ENCODE measurements around the gene NFATC1. TPM values are rescaled to one million over a fixed set of nuclear protein-coding genes. Genes with fewer than 3 reads are reported as not detected.
"Not testable (repeated sequence)": the region's sequence is repeated elsewhere in the genome, so short reads cannot be mapped to it uniquely, and the experiment has no call there.

Gene NFATC1
- total and polyA plus RNA-seq, 7 experiments from 2014 or later = 27.1 to 87.2 (median 53.4) TPM

DNA sequence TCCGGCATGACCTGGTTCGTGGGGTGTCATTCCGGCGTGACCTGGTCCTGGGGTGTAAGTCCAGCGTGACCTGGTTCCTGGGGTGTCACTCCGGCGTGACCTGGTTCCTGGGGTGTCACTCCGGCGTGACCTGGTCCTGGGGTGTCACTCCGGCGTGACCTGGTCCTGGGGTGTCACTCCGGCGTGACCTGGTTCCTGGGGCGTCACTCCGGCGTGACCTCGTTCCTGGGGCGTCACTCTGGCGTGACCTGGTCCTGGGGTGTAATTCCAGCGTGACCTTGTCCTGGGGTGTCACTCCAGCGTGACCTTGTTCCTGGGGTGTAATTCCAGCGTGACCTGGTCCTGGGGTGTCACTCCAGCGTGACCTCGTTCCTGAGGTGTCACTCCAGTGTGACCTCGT lies 87.7 kb downstream of the NFATC1 start:
- H3K4me3 ChIP-seq (ENCODE audit: low read length); H3K36me3 Mint-ChIP-seq; POLR2A ChIA-PET; ATAC-seq; H3K27me3 Mint-ChIP-seq; H3K4me3 Mint-ChIP-seq; CTCF ChIA-PET; H3K9me3 Mint-ChIP-seq; H3K27ac ChIP-seq (ENCODE audit: low read depth, low read length); DNase-seq; H3K27ac Mint-ChIP-seq; H3K4me1 ChIP-seq (ENCODE audit: control insufficient read depth in 2 of 2, insufficient read depth in 2 of 2, low read length in 2 of 2); H3K9me3 ChIP-seq (ENCODE audit: control insufficient read depth in 2 of 3, low read length in 3 of 3); intact Hi-C loops (cut with micrococcal nuclease); H3K27me3 ChIP-seq (ENCODE audit: control insufficient read depth in 2 of 2, insufficient read depth in 2 of 2, low read length in 2 of 2): not testable (repeated sequence)
- peaks cover 2 to 13% (median 10%) of the 10 kb centered on the region in 7 donors for H3K4me1 Mint-ChIP-seq
- H3K36me3 ChIP-seq (ENCODE audit: control insufficient read depth in 2 of 3, insufficient read depth in 3 of 3, low read length in 3 of 3) = peaks cover 0 to 66% (median 22%) of the 10 kb centered on the region in 3 experiments

DNA sequence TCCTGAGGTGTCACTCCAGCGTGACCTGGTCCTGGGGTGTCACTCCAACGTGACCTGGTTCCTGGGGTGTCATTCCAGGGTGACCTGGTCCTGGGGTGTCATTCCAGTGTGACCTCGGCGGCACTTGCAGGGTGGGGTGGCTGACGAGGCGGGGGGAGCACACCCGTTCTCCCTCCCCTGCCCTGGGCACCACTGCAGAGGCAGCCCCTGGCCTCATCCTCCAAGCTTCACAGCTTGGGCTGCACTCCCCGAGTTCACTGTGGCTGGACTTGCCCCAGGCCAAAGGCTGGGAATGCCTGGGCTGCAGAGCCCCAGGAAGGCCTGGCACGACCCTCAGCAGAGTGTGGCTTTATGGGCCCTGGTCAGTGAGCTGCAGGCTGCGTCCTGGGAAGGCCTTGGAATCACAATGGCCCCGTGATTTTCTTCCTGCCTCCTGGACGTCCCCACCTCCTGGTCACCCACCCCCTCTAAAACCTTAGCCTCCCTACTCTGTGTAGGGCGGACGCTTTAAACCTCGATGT lies 88.3 kb downstream of the NFATC1 start:
- peaks cover 0 to 69% (median 22%) of the 10 kb centered on the region in 3 experiments for H3K36me3 ChIP-seq (ENCODE audit: control insufficient read depth in 2 of 3, insufficient read depth in 3 of 3, low read length in 3 of 3)
- peak overlapping the region in 1 of 9 donors; percentile 54 for H3K27ac Mint-ChIP-seq

GRCh38 chr18:79484661-79485621 lies 89.2 kb downstream of the NFATC1 start:
- Mint-ChIP-seq H3K36me3 (peaks cover 0 to 12% (median 0%) of the 10 kb centered on the region in 5 donors), H3K4me3 (no peak overlapping the region), H3K4me1 (peaks cover 0 to 6% (median 0%) of the 10 kb centered on the region in 7 donors), H3K9me3 (peaks cover 0 to under 1% (median 0%) of the 10 kb centered on the region in 11 donors), H3K27ac (peak overlapping the region in 2 of 9 donors; percentile 51 to 54), H3K27me3 (no peaks in the 10 kb centered on the region)
- no peaks in the 10 kb centered on the region for H3K4me1 ChIP-seq (ENCODE audit: control insufficient read depth in 2 of 2, insufficient read depth in 2 of 2, low read length in 2 of 2)
- no peaks in the 10 kb centered on the region for H3K27me3 ChIP-seq (ENCODE audit: control insufficient read depth in 2 of 2, insufficient read depth in 2 of 2, low read length in 2 of 2)
- DNase-seq (peak in 1 of 9 donors; percentile 1), ATAC-seq (no peak)
- CTCF ChIA-PET = no interaction called here
- H3K9me3 ChIP-seq (ENCODE audit: control insufficient read depth in 2 of 3, low read length in 3 of 3) = no peaks in the 10 kb centered on the region
- H3K36me3 ChIP-seq (ENCODE audit: control insufficient read depth in 2 of 3, insufficient read depth in 3 of 3, low read length in 3 of 3) = peaks cover 0 to 69% (median 20%) of the 10 kb centered on the region in 3 experiments
- H3K27ac ChIP-seq (ENCODE audit: low read depth, low read length) = no peak overlapping the region
- H3K4me3 ChIP-seq (ENCODE audit: low read length) = no peak overlapping the region
- POLR2A ChIA-PET = no interaction called here
- intact Hi-C loops (cut with micrococcal nuclease) = no loop called here

More for the DNA sequence above, 88.3 kb downstream of the NFATC1 start:
- ChIA-PET CTCF (no interaction called here), POLR2A (no interaction called here)
- peaks cover 0 to 1% of the 10 kb centered on the region in 2 donors for H3K4me1 ChIP-seq (ENCODE audit: control insufficient read depth in 2 of 2, insufficient read depth in 2 of 2, low read length in 2 of 2)
- H3K27me3 ChIP-seq (ENCODE audit: control insufficient read depth in 2 of 2, insufficient read depth in 2 of 2, low read length in 2 of 2) = no peaks in the 10 kb centered on the region
- Mint-ChIP-seq H3K4me1 (peaks cover under 1 to 8% (median 5%) of the 10 kb centered on the region in 7 donors), H3K27me3 (no peaks in the 10 kb centered on the region), H3K36me3 (peaks cover 0 to 11% (median 0%) of the 10 kb centered on the region in 5 donors), H3K4me3 (no peak overlapping the region), H3K9me3 (peaks cover 0 to 1% (median 0%) of the 10 kb centered on the region in 11 donors)
- peak in 1 of 9 donors; percentile 1 for DNase-seq
- no peak overlapping the region for H3K4me3 ChIP-seq (ENCODE audit: low read length)
- H3K27ac ChIP-seq (ENCODE audit: low read depth, low read length) = no peak overlapping the region
- intact Hi-C loops (cut with micrococcal nuclease) = no loop called here
- no peak for ATAC-seq
- no peaks in the 10 kb centered on the region for H3K9me3 ChIP-seq (ENCODE audit: control insufficient read depth in 2 of 3, low read length in 3 of 3)

- H3K27ac Mint-ChIP-seq = no peak overlapping the region
- DNase-seq = peak in 1 of 9 donors; percentile 2
- intact Hi-C loops (cut with micrococcal nuclease) = no loop called here
- POLR2A ChIA-PET = no interaction called here
- H3K36me3 Mint-ChIP-seq = peaks cover 0 to 12% (median 0%) of the 10 kb centered on the region in 5 donors
- peaks cover 0 to 12% (median 3%) of the 10 kb centered on the region in 7 donors for H3K4me1 Mint-ChIP-seq
- no peak for ATAC-seq
- H3K9me3 Mint-ChIP-seq = no peaks in the 10 kb centered on the region
- H3K4me3 Mint-ChIP-seq = no peak overlapping the region
- CTCF ChIA-PET = no interaction called here
- Histone ChIP-seq H3K4me1 (ENCODE audit: control insufficient read depth in 2 of 2, insufficient read depth in 2 of 2, low read length in 2 of 2) (no peaks in the 10 kb centered on the region), H3K27me3 (ENCODE audit: control insufficient read depth in 2 of 2, insufficient read depth in 2 of 2, low read length in 2 of 2) (no peaks in the 10 kb centered on the region), H3K27ac (ENCODE audit: low read depth, low read length) (no peak overlapping the region), H3K4me3 (ENCODE audit: low read length) (no peak overlapping the region), H3K36me3 (ENCODE audit: control insufficient read depth in 2 of 3, insufficient read depth in 3 of 3, low read length in 3 of 3) (peaks cover 0 to 67% (median 20%) of the 10 kb centered on the region in 3 experiments), H3K9me3 (ENCODE audit: control insufficient read depth in 2 of 3, low read length in 3 of 3) (no peaks in the 10 kb centered on the region)
- H3K27me3 Mint-ChIP-seq = no peaks in the 10 kb centered on the region
These were observed 90.1 kb downstream of the NFATC1 start for GRCh38 chr18:79485788-79486355.

DNA sequence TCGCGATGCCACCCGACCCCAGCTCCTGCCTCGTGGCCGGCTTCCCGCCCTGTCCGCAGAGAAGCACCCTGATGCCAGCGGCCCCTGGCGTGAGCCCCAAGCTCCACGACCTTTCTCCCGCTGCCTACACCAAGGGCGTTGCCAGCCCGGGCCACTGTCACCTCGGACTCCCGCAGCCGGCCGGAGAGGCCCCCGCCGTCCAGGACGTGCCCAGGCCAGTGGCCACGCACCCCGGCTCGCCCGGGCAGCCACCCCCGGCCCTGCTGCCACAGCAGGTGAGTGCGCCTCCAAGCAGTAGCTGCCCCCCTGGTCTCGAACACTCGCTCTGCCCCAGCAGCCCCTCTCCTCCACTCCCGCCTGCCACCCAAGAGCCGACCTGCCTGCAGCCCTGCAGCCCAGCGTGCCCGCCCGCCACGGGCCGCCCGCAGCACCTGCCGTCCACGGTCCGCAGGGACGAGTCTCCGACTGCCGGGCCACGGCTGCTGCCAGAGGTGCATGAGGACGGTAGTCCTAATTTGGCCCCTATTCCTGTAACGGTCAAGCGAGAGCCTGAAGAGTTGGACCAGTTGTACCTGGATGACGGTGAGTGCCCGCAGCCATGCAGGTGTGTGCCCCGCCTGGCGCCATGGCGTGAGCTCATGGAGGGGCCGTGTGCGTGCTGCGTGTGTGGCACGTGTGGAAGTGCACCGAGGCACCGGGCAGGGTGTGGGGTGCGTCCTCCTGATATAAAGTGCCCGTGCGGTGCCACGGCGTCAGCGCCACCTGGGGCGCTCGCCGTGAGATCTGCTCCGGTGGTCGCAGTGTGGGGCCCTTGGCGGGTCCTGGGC lies 90.8 kb downstream of the NFATC1 start:
- Mint-ChIP-seq H3K4me1 (peaks cover 3 to 19% (median 9%) of the 10 kb centered on the region in 7 donors), H3K27ac (no peak overlapping the region), H3K4me3 (no peak overlapping the region), H3K9me3 (no peaks in the 10 kb centered on the region), H3K36me3 (peaks cover 0 to 18% (median 4%) of the 10 kb centered on the region in 5 donors), H3K27me3 (no peaks in the 10 kb centered on the region)
- intact Hi-C loops (cut with micrococcal nuclease) = no loop called here
- CTCF ChIA-PET = no interaction called here
- Histone ChIP-seq H3K4me3 (ENCODE audit: low read length) (no peak overlapping the region), H3K27me3 (ENCODE audit: control insufficient read depth in 2 of 2, insufficient read depth in 2 of 2, low read length in 2 of 2) (no peaks in the 10 kb centered on the region), H3K4me1 (ENCODE audit: control insufficient read depth in 2 of 2, insufficient read depth in 2 of 2, low read length in 2 of 2) (no peaks in the 10 kb centered on the region), H3K9me3 (ENCODE audit: control insufficient read depth in 2 of 3, low read length in 3 of 3) (no peaks in the 10 kb centered on the region), H3K27ac (ENCODE audit: low read depth, low read length) (no peak overlapping the region), H3K36me3 (ENCODE audit: control insufficient read depth in 2 of 3, insufficient read depth in 3 of 3, low read length in 3 of 3) (peaks cover 0 to 62% (median 20%) of the 10 kb centered on the region in 3 experiments)
- DNase-seq = peak in 1 of 9 donors; percentile 2
- POLR2A ChIA-PET = no interaction called here
- no peak for ATAC-seq

DNA sequence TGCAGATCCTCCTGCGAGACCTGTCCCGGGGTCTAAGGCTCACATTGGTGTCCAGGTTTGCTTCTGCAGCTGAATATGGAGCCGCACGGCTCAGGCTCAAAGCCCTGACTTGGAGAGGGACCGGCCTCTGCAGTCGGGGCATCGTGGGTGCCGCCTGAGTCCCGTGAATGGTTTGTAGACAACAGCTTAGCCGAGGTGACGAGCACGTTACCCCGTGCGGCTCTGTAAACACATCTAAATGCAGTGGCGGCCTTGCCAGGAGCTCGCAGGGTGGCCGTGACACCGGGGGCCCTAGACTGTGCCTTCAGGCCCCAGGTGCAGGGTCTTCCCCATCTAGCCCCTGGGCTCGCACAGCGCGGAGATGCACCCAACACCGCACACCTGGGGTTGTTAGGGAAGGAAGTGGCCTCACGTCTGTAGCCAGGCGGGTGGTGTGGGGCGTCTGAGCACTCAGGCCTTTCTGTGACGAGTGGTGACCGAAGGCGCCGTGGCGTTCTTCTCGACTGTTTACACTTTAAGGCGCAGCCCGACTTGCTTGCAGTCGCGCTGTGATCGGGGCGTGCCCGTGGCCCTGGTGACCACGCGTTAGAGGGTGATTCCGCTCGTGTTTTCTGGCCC lies 91.6 kb downstream of the NFATC1 start:
- ChIA-PET CTCF (no interaction called here), POLR2A (no interaction called here)
- Mint-ChIP-seq H3K27ac (no peak overlapping the region), H3K4me1 (peaks cover 8 to 25% (median 14%) of the 10 kb centered on the region in 7 donors), H3K36me3 (peaks cover 0 to 22% (median 8%) of the 10 kb centered on the region in 5 donors), H3K4me3 (no peak overlapping the region), H3K27me3 (no peaks in the 10 kb centered on the region), H3K9me3 (peaks cover 0 to 2% (median 0%) of the 10 kb centered on the region in 11 donors)
- intact Hi-C loops (cut with micrococcal nuclease) = no loop called here
- ATAC-seq (no peak), DNase-seq (no peak)
- Histone ChIP-seq H3K27me3 (ENCODE audit: control insufficient read depth in 2 of 2, insufficient read depth in 2 of 2, low read length in 2 of 2) (no peaks in the 10 kb centered on the region), H3K4me3 (ENCODE audit: low read length) (no peak overlapping the region), H3K4me1 (ENCODE audit: control insufficient read depth in 2 of 2, insufficient read depth in 2 of 2, low read length in 2 of 2) (peaks cover 0 to 7% of the 10 kb centered on the region in 2 donors), H3K27ac (ENCODE audit: low read depth, low read length) (no peak overlapping the region), H3K36me3 (ENCODE audit: control insufficient read depth in 2 of 3, insufficient read depth in 3 of 3, low read length in 3 of 3) (peaks cover 0 to 62% (median 20%) of the 10 kb centered on the region in 3 experiments), H3K9me3 (ENCODE audit: control insufficient read depth in 2 of 3, low read length in 3 of 3) (no peaks in the 10 kb centered on the region)
